Neural cell (in vitro differentiated cells): ENCODE results near the gene ZFR2. TPM values are rescaled to one million over a fixed set of nuclear protein-coding genes. Genes with fewer than 3 reads are reported as not detected.
"Not testable (repeated sequence)": the region's sequence is repeated elsewhere in the genome, so short reads cannot be mapped to it uniquely, and the experiment has no call there.

Experiments
- H2AFZ ChIP-seq: fragments of 200-600, 300-800 bp; sonication (generic), shearing (Covaris generic); 2 replicates; pipeline ENCODE4 v1.6.0; 2014; ENCODE audit warnings: low read depth, mild to moderate bottlenecking, antibody characterized with exemption, low read length, moderate library complexity
- H3F3A ChIP-seq: fragments of 200-600 bp; shearing (Covaris generic); 2 replicates; pipeline ENCODE4 v1.6.1; 2016; ENCODE audit warnings: mild to moderate bottlenecking, moderate library complexity, mixed read lengths, antibody characterized with exemption, low read length; ENCODE audit not compliant: insufficient read depth, poor library complexity, severe bottlenecking
- H3K27ac ChIP-seq: fragments of 200-600, 300-800 bp; sonication (generic), shearing (Covaris generic); 2 replicates; pipeline ENCODE4 v1.5.1; 2014; ENCODE audit warnings: mild to moderate bottlenecking, low read length, moderate library complexity
- H3K27me3 ChIP-seq: fragments of 300-800, 200-600 bp; sonication (generic), shearing (Covaris generic); 2 replicates; pipeline ENCODE4 v1.6.0; 2014; ENCODE audit warnings: mild to moderate bottlenecking, low read depth, low read length, moderate library complexity; ENCODE audit not compliant: insufficient read depth
- H3K36me3 ChIP-seq: fragments of 300-800, 200-600 bp; sonication (generic), shearing (Covaris generic); 2 replicates; pipeline ENCODE4 v1.5.1; 2014; ENCODE audit warnings: mild to moderate bottlenecking, antibody characterized with exemption, low read length, moderate library complexity; ENCODE audit not compliant: insufficient read depth
- H3K4me2 ChIP-seq: fragments of 300-800, 200-600 bp; sonication (generic), shearing (Covaris generic); 2 replicates; pipeline ENCODE4 v1.6.0; 2014; ENCODE audit warnings: mild to moderate bottlenecking, low read length
- H3K4me3 ChIP-seq: fragments of 300-800, 200-600 bp; sonication (generic), shearing (Covaris generic); 2 replicates; pipeline ENCODE4 v1.5.1; 2014; ENCODE audit warnings: mild to moderate bottlenecking, low read length, moderate library complexity
- H3K79me2 ChIP-seq: fragments of 200-600 bp; shearing (Covaris generic); replicated peaks from 2 replicates; pipeline ENCODE4 v1.6.0; 2014; ENCODE audit warnings: mild to moderate bottlenecking, low read length, moderate library complexity; ENCODE audit not compliant: insufficient read depth
- H3K9ac ChIP-seq: fragments of 300-800, 200-600 bp; sonication (generic), shearing (Covaris generic); 2 replicates; pipeline ENCODE4 v1.6.1; 2016; ENCODE audit warnings: mild to moderate bottlenecking, low read length, mixed read lengths
- H3K9me2 ChIP-seq: fragments of 200-600 bp; shearing (Covaris generic); 2 replicates; pipeline ENCODE4 v1.6.1; 2016; ENCODE audit warnings: mild to moderate bottlenecking, low read length, mixed read lengths; ENCODE audit not compliant: insufficient read depth
- H3K9me3 ChIP-seq: fragments of 200-600, 300-800 bp; sonication (generic), shearing (Covaris generic); 2 replicates; pipeline ENCODE4 v1.6.1; 2016; ENCODE audit warnings: mild to moderate bottlenecking, mixed run types, low read length, moderate library complexity, mixed read lengths
- H4K20me1 ChIP-seq: fragments of 200-600 bp; shearing (Covaris generic); 2 replicates; pipeline ENCODE4 v1.6.1; 2016; ENCODE audit warnings: mild to moderate bottlenecking, mixed run types; ENCODE audit not compliant: insufficient read depth
- CTCF ChIP-seq: fragments of 450-650 bp; IDR thresholded peaks from 2 replicates; pipeline ENCODE4 v1.5.1; 2014; ENCODE audit warnings: antibody characterized with exemption, mild to moderate bottlenecking, moderate library complexity; ENCODE audit not compliant: poor library complexity, severe bottlenecking
- EP300 ChIP-seq: fragments of 450-650 bp; conservative IDR thresholded peaks from 2 replicates; pipeline ENCODE4 v1.6.1; 2014; ENCODE audit warnings: antibody characterized with exemption, mild to moderate bottlenecking, moderate library complexity; ENCODE audit not compliant: poor library complexity, severe bottlenecking
- EZH2 ChIP-seq: fragments of 200-600, 300-800 bp; shearing (Covaris generic), sonication (generic); IDR thresholded peaks from 2 replicates; pipeline ENCODE4 v1.6.1; 2014; ENCODE audit warnings: antibody characterized with exemption, low read length, borderline replicate concordance, mild to moderate bottlenecking; ENCODE audit not compliant: insufficient read depth, poor library complexity, severe bottlenecking
- MXI1 ChIP-seq: fragments of 450-650 bp; conservative IDR thresholded peaks from 2 replicates; pipeline ENCODE4 v1.6.1; 2014; ENCODE audit warnings: antibody characterized with exemption, mild to moderate bottlenecking; ENCODE audit not compliant: poor library complexity, severe bottlenecking
- POLR2AphosphoS5 ChIP-seq: IDR thresholded peaks from 2 replicates; pipeline ENCODE4 v1.6.1; 2012
- RAD21 ChIP-seq: fragments of 450-650 bp; conservative IDR thresholded peaks from 2 replicates; pipeline ENCODE4 v1.6.1; 2014; ENCODE audit warnings: antibody characterized with exemption, mild to moderate bottlenecking, moderate library complexity
- SMC3 ChIP-seq: fragments of 450-650 bp; conservative IDR thresholded peaks from 2 replicates; pipeline ENCODE4 v1.6.1; 2014; ENCODE audit warnings: antibody characterized with exemption, mild to moderate bottlenecking, moderate library complexity; ENCODE audit not compliant: poor library complexity
- TAF1 ChIP-seq: IDR thresholded peaks from 2 replicates; pipeline ENCODE4 v1.6.1; 2012; ENCODE audit warnings: low read depth
- polyA plus RNA-seq: library from polyadenylated mRNA; depleted of rRNA; stranded (reverse); fragments of >200 nt; gene quantifications from 2 replicates; pipeline ENCODE4 v1.2.3, GENCODE V29; 2014
- TF ChIP-seq, protein P1 (sequence below): IDR thresholded peaks from 2 replicates; pipeline ENCODE4 v1.6.1; 2012; ENCODE audit warnings: borderline replicate concordance

The ZFR2 gene
- polyA plus RNA-seq, 1 donor from 2014 or later: 9.0 TPM

DNA sequence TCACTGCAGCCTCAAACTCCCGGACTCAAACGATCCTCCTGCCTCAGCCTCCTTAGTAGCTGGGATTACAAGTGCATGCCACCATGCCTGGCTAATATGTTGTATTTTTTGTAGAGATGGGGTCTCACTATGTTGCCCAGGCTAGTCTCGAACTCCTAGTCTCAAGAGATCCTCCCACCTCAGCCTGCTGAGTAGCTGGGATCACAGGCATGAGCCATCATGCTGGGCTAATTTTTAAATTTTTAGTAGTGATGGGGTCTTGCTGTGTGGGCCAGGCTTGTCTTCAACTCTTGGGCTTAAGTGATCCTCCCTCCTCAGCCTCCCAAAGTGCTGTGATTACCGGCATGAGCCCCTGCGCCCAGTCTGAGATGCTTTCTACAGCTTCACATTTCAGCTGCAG, 26.9 kb upstream of the ZFR2 start:
- Histone ChIP-seq H3K79me2 (no peaks in the 10 kb centered on the region), H3K36me3 (peaks cover 12% of the 10 kb centered on the region), H3K9me3 (peaks cover 4% of the 10 kb centered on the region)

GRCh38 chr19:3894959-3895358, 26.1 kb upstream of the ZFR2 start:
- not testable (repeated sequence) for H3K4me2 ChIP-seq, H3K9ac ChIP-seq, H3K9me3 ChIP-seq, H3K4me3 ChIP-seq, H3K79me2 ChIP-seq, H3K9me2 ChIP-seq, H2AFZ ChIP-seq, H3F3A ChIP-seq, H4K20me1 ChIP-seq, H3K27ac ChIP-seq, H3K27me3 ChIP-seq
- H3K36me3 ChIP-seq: peaks cover 12% of the 10 kb centered on the region

More for the DNA sequence above, 26.9 kb upstream of the ZFR2 start:
- H3F3A ChIP-seq: no peaks in the 10 kb centered on the region
- H2AFZ ChIP-seq: no peak overlapping the region
- no peak overlapping the region for H3K27ac ChIP-seq
- no peaks in the 10 kb centered on the region for H3K9me2 ChIP-seq
- no peak for TF ChIP-seq RAD21
- TF ChIP-seq EP300: no peak
- TF ChIP-seq POLR2AphosphoS5: no peak
- no peak for TF ChIP-seq TAF1
- TF ChIP-seq EZH2: no peak
- no peak for TF ChIP-seq SMC3
- H4K20me1 ChIP-seq: no peaks in the 10 kb centered on the region
- H3K27me3 ChIP-seq: no peaks in the 10 kb centered on the region
- H3K9ac ChIP-seq: no peak overlapping the region
- H3K4me3 ChIP-seq: no peak overlapping the region
- H3K4me2 ChIP-seq: no peak overlapping the region

DNA sequence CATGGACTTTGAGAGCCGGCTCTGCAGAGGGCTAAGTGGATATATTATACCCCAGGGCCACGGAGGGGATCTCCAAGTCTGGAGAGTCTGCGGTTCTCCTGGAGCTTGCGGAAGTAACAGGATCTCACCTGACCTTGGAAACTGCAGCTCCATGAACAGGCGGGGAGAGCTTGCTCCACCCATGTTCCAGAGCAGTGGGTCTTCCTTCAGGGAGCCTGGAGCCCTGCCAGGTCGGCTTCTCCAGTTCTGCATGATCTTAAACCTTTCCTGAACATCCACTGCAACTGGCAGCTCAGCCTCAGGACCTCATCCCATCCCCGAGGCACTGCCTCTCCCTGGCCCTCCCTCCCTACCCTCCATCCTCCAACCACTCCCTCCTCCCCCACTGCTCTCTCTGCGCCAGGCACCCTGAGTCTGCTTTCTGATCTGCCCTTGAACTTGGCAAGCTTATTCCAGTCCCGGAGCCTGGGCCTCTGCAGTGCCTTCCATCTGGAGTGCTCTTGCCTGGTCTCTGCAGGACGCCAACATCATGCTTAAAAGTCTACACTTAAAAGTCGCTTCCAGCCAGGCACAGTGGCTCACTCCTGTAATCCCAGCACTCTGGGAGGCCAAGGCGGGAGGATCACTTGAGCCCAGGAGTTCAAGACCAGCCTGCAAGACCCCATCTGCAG, 24.8 kb upstream of the ZFR2 start:
- H4K20me1 ChIP-seq: no peaks in the 10 kb centered on the region
- no peak overlapping the region for H2AFZ ChIP-seq
- no peak overlapping the region for H3K9ac ChIP-seq
- no peaks in the 10 kb centered on the region for H3K79me2 ChIP-seq
- no peaks in the 10 kb centered on the region for H3K27me3 ChIP-seq
- no peaks in the 10 kb centered on the region for H3F3A ChIP-seq
- H3K36me3 ChIP-seq: peaks cover 8% of the 10 kb centered on the region
- no peaks in the 10 kb centered on the region for H3K9me2 ChIP-seq
- H3K27ac ChIP-seq: no peak overlapping the region
- TF ChIP-seq EZH2 (no peak), TAF1 (no peak), POLR2AphosphoS5 (no peak), SMC3 (no peak), MXI1 (no peak), RAD21 (no peak), CTCF (no peak), EP300 (no peak)
- TF ChIP-seq, protein P1, sequence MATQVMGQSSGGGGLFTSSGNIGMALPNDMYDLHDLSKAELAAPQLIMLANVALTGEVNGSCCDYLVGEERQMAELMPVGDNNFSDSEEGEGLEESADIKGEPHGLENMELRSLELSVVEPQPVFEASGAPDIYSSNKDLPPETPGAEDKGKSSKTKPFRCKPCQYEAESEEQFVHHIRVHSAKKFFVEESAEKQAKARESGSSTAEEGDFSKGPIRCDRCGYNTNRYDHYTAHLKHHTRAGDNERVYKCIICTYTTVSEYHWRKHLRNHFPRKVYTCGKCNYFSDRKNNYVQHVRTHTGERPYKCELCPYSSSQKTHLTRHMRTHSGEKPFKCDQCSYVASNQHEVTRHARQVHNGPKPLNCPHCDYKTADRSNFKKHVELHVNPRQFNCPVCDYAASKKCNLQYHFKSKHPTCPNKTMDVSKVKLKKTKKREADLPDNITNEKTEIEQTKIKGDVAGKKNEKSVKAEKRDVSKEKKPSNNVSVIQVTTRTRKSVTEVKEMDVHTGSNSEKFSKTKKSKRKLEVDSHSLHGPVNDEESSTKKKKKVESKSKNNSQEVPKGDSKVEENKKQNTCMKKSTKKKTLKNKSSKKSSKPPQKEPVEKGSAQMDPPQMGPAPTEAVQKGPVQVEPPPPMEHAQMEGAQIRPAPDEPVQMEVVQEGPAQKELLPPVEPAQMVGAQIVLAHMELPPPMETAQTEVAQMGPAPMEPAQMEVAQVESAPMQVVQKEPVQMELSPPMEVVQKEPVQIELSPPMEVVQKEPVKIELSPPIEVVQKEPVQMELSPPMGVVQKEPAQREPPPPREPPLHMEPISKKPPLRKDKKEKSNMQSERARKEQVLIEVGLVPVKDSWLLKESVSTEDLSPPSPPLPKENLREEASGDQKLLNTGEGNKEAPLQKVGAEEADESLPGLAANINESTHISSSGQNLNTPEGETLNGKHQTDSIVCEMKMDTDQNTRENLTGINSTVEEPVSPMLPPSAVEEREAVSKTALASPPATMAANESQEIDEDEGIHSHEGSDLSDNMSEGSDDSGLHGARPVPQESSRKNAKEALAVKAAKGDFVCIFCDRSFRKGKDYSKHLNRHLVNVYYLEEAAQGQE: no peak
- H3K4me2 ChIP-seq: no peak overlapping the region
- no peak overlapping the region for H3K4me3 ChIP-seq
- peaks cover 4% of the 10 kb centered on the region for H3K9me3 ChIP-seq
